Neural crest cell (in vitro differentiated cells): ENCODE data around the gene NTRK1. TPM values are rescaled to one million over a fixed set of nuclear protein-coding genes. Genes with fewer than 3 reads are reported as not detected.
A peak's percentile ranks its signal among the peaks of the same experiment; 100 is the strongest.

ENCODE experiments used
- DNase-seq: peaks from one replicate; pipeline ENCODE4 v3.0.0; 2021; ENCODE audit warnings: low read depth, mixed read lengths, low spot score
- H3K27ac Mint-ChIP-seq: one replicate; pipeline ENCODE4 v1.8.0; 2021; ENCODE audit warnings: mild to moderate bottlenecking, mixed read lengths; ENCODE audit not compliant: unreplicated experiment
- H3K27me3 Mint-ChIP-seq: 2 replicates; pipeline ENCODE4 v1.8.0; 2021; ENCODE audit warnings: low read depth, mild to moderate bottlenecking, mixed read lengths
- H3K36me3 Mint-ChIP-seq: 2 replicates; pipeline ENCODE4 v1.8.0; 2021; ENCODE audit warnings: low read depth, mild to moderate bottlenecking, mixed read lengths
- H3K4me1 Mint-ChIP-seq: 2 replicates; pipeline ENCODE4 v1.8.0; 2021; ENCODE audit warnings: mixed read lengths
- H3K4me3 Mint-ChIP-seq: one replicate; pipeline ENCODE4 v1.8.0; 2021; ENCODE audit warnings: mild to moderate bottlenecking, mixed read lengths
- H3K9me3 Mint-ChIP-seq: 2 replicates; pipeline ENCODE4 v1.8.0; 2021; ENCODE audit warnings: mixed read lengths
- CTCF ChIP-seq: fragments of 200-600 bp; sonication (generic); conservative IDR thresholded peaks from 2 replicates; pipeline ENCODE4 v1.5.0; 2021; ENCODE audit warnings: antibody characterized with exemption, mild to moderate bottlenecking
- total RNA-seq: library from RNA; stranded (reverse); gene quantifications from 2 replicates; pipeline ENCODE4 v1.2.1, GENCODE V29; 2021

NTRK1 gene
- total RNA-seq, 1 donor from 2014 or later = 0.21 TPM

- TF ChIP-seq CTCF = no peak
- no peaks in the 10 kb centered on the region for H3K36me3 Mint-ChIP-seq
- peaks cover 83% of the 10 kb centered on the region for H3K27me3 Mint-ChIP-seq
- H3K27ac Mint-ChIP-seq = no peak within 1 kb of the TSS
- H3K4me3 Mint-ChIP-seq = peak within 1 kb of the TSS; percentile 79
- H3K9me3 Mint-ChIP-seq = no peaks in the 10 kb centered on the region
- peaks cover 27% of the 10 kb centered on the region for H3K4me1 Mint-ChIP-seq
- no peak for DNase-seq
These were observed 1.6 kb upstream of the NTRK1 start, which contains the start of gene INSRR for GRCh38 chr1:156858959-156859522. INSRR (minus strand) TSS chr1:156859117; CDS start chr1:156858621, 496 bp downstream.

GRCh38 chr1:156859523-156860112 is 1.0 kb upstream of the NTRK1 start:
- peaks cover 30% of the 10 kb centered on the region for H3K4me1 Mint-ChIP-seq
- DNase-seq = peak; percentile 37
- peaks cover 83% of the 10 kb centered on the region for H3K27me3 Mint-ChIP-seq
- H3K9me3 Mint-ChIP-seq = no peaks in the 10 kb centered on the region
- no peak overlapping the region for H3K27ac Mint-ChIP-seq
- H3K4me3 Mint-ChIP-seq = peak overlapping the region; percentile 66
- TF ChIP-seq CTCF = no peak
- H3K36me3 Mint-ChIP-seq = no peaks in the 10 kb centered on the region

- Mint-ChIP-seq H3K4me3 (peak overlapping the region; percentile 66), H3K9me3 (no peaks in the 10 kb centered on the region), H3K27me3 (peaks cover 83% of the 10 kb centered on the region), H3K4me1 (peaks cover 30% of the 10 kb centered on the region), H3K27ac (no peak overlapping the region), H3K36me3 (no peaks in the 10 kb centered on the region)
- peak; percentile 80 for TF ChIP-seq CTCF
- peak; percentile 57 for DNase-seq
These were observed 495 bp upstream of the NTRK1 start for GRCh38 chr1:156860113-156860627.

- peaks cover 70% of the 10 kb centered on the region for H3K27me3 Mint-ChIP-seq
- no peaks in the 10 kb centered on the region for H3K9me3 Mint-ChIP-seq
- no peaks in the 10 kb centered on the region for H3K36me3 Mint-ChIP-seq
- no peak overlapping the region for H3K27ac Mint-ChIP-seq
- DNase-seq = no peak
- no peak for TF ChIP-seq CTCF
- peaks cover 46% of the 10 kb centered on the region for H3K4me1 Mint-ChIP-seq
- no peak overlapping the region for H3K4me3 Mint-ChIP-seq
These were observed 1.9 kb downstream of the NTRK1 start for GRCh38 chr1:156862584-156862983.

- no peak for TF ChIP-seq CTCF
- peak overlapping the region; percentile 2 for H3K4me3 Mint-ChIP-seq
- no peaks in the 10 kb centered on the region for H3K9me3 Mint-ChIP-seq
- DNase-seq = no peak
- H3K27me3 Mint-ChIP-seq = peaks cover 65% of the 10 kb centered on the region
- H3K36me3 Mint-ChIP-seq = no peaks in the 10 kb centered on the region
- H3K27ac Mint-ChIP-seq = no peak overlapping the region
- H3K4me1 Mint-ChIP-seq = peaks cover 44% of the 10 kb centered on the region
These were observed 2.4 kb downstream of the NTRK1 start for GRCh38 chr1:156862997-156863599.
